A549 (cell line): ENCODE measurements around the gene RCOR2. TPM values are rescaled to one million over a fixed set of nuclear protein-coding genes. Genes with fewer than 3 reads are reported as not detected.

Source experiments
- ATAC-seq, 2 experiments: fragments of 200-7000 bp in 1 of 2; fragments of >200 bp in 1 of 2; cut with Nextera tagmentation in 1 of 2; cut with Tn5 transposase in 1 of 2; 3 replicates each; pipeline versions ENCODE4 v1.8.0 to v1.9.1; 2018 to 2020; ENCODE audit warnings: mild to moderate bottlenecking in 1 of 2, moderate library complexity in 1 of 2
- CTCF ChIA-PET: fragments of 300-600 bp; sonication (Branson Sonifier 250); formaldehyde crosslinking; extraction: SDS; loops from one replicate; lab custom pipeline; 2021; ENCODE audit warnings: antibody characterized with exemption, inconsistent platforms; lab: Yijun Ruan, JAX
- POLR2A ChIA-PET: fragments of 350-600 bp; formaldehyde crosslinking; extraction: SDS; loops from one replicate; lab custom pipeline; 2021; ENCODE audit warnings: antibody characterized with exemption, inconsistent platforms; lab: Yijun Ruan, JAX
- DNase-seq, 2 experiments: peaks; one replicate each; pipeline versions ENCODE4 v3.0.0 to v3.0.0-alpha.2; 2011 to 2016; ENCODE audit warnings: low read depth in 1 of 2, low spot score in 1 of 2
- FAIRE-seq: peaks from 2 replicates; lab custom pipeline; 2011; peaks lifted over from hg19 to GRCh38; lab: Jason Lieb, UNC
- H3K27ac ChIP-seq, 2 experiments: fragments of >200 bp; sonication (Bioruptor Twin); formaldehyde crosslinking; 3 replicates each; pipeline ENCODE4 v1.5.1; 2016 to 2017
- H3K4me1 ChIP-seq: fragments of >200 bp; sonication (Bioruptor Twin); formaldehyde crosslinking; 3 replicates; pipeline ENCODE4 v1.6.1; 2016
- H3K4me2 ChIP-seq: fragments of >200 bp; sonication (Bioruptor Twin); formaldehyde crosslinking; 3 replicates; pipeline ENCODE4 v1.6.1; 2016
- H3K4me3 ChIP-seq: fragments of >200 bp; sonication (Bioruptor Twin); formaldehyde crosslinking; 3 replicates; pipeline ENCODE4 v1.5.1; 2016
- H3K9me3 ChIP-seq: fragments of >200 bp; sonication (Bioruptor Twin); formaldehyde crosslinking; 3 replicates; pipeline ENCODE4 v1.6.1; 2016
- BHLHE40 ChIP-seq: IDR thresholded peaks from 2 replicates; pipeline ENCODE4 v1.6.1; 2012; ENCODE audit warnings: low read depth, low read length, inconsistent platforms
- CBX2 ChIP-seq: fragments of 200-600 bp; sonication (generic); IDR thresholded peaks from 2 replicates; pipeline ENCODE4 v1.6.1; 2016; ENCODE audit warnings: low read depth, mild to moderate bottlenecking, borderline replicate concordance
- CBX8 ChIP-seq: fragments of 200-600 bp; sonication (generic); IDR thresholded peaks from 2 replicates; pipeline ENCODE4 v1.6.1; 2016
- CHD2 ChIP-seq: fragments of 150-350 bp; IDR thresholded peaks from 2 replicates; pipeline ENCODE4 v1.6.1; 2014; ENCODE audit warnings: low read length; ENCODE audit not compliant: partially characterized antibody
- EP300 ChIP-seq, 2 experiments: fragments of >200 bp; sonication (Bioruptor Twin); formaldehyde crosslinking; IDR thresholded peaks; 2 replicates in 1 of 2; 3 replicates in 1 of 2; pipeline ENCODE4 v1.6.1; 2016 to 2017
- ESRRA ChIP-seq: fragments of 150-350 bp; IDR thresholded peaks from 2 replicates; pipeline ENCODE4 v1.6.1; 2014; ENCODE audit warnings: mild to moderate bottlenecking, low read length, borderline replicate concordance
- FOSL2 ChIP-seq, 2 experiments: fragments of 450-650 bp in 1 of 2; fragments of >200 bp in 1 of 2; sonication (Bioruptor Twin) in 1 of 2; formaldehyde crosslinking; IDR thresholded peaks; 2 replicates each; pipeline versions ENCODE4 v1.5.0 to v1.6.1; 2016 to 2020; ENCODE audit warnings: mild to moderate bottlenecking in 1 of 2, moderate library complexity in 1 of 2
- GATA3 ChIP-seq: IDR thresholded peaks from 2 replicates; pipeline ENCODE4 v1.6.1; 2012; ENCODE audit warnings: borderline replicate concordance
- JUNB ChIP-seq: fragments of >200 bp; sonication (Bioruptor Twin); formaldehyde crosslinking; IDR thresholded peaks from 2 replicates; pipeline ENCODE4 v1.6.1; 2016
- MAFK ChIP-seq: fragments of 450-650 bp; IDR thresholded peaks from 2 replicates; pipeline ENCODE4 v1.6.1; 2014; ENCODE audit not compliant: partially characterized antibody
- MYC ChIP-seq: IDR thresholded peaks from 2 replicates; pipeline ENCODE4 v1.6.1; 2012; ENCODE audit warnings: mild to moderate bottlenecking, inconsistent platforms, low read length, improper control_type of control experiment, borderline replicate concordance
- POLR2AphosphoS2 ChIP-seq: conservative IDR thresholded peaks from 2 replicates; pipeline ENCODE4 v1.6.1; 2012; ENCODE audit warnings: low read length, improper control_type of control experiment, inconsistent platforms
- RNF2 ChIP-seq: fragments of 200-600 bp; sonication (generic); IDR thresholded peaks from 2 replicates; pipeline ENCODE4 v1.6.1; 2016; ENCODE audit warnings: low read depth, mild to moderate bottlenecking, antibody characterized with exemption, moderate library complexity, borderline replicate concordance
- SMC3 ChIP-seq: fragments of >200 bp; sonication (Bioruptor Twin); formaldehyde crosslinking; IDR thresholded peaks from 3 replicates; pipeline ENCODE4 v1.6.1; 2018; ENCODE audit warnings: inconsistent platforms
- SREBF2 ChIP-seq: fragments of 450-650 bp; IDR thresholded peaks from 2 replicates; pipeline ENCODE4 v1.6.1; 2014; ENCODE audit warnings: mild to moderate bottlenecking, moderate library complexity
- TFCP2L1 ChIP-seq: fragments of 250-450 bp; sonication (Bioruptor Pico); IDR thresholded peaks from 2 replicates; pipeline ENCODE4 v1.5.0; 2021; ENCODE audit warnings: mild to moderate bottlenecking
- ZFP36 ChIP-seq: fragments of 450-650 bp; IDR thresholded peaks from 2 replicates; pipeline ENCODE4 v1.6.1; 2014; ENCODE audit warnings: borderline replicate concordance; ENCODE audit not compliant: partially characterized antibody
- WGBS: methylation state at CpG from one replicate; pipeline ENCODE4 v1.1.6; 2017; ENCODE audit errors: missing lambda C conversion rate; 5-methylcytosine and 5-hydroxymethylcytosine counted together
- polyA plus RNA-seq, 4 experiments: library from polyadenylated mRNA; depleted of rRNA in 3 of 4; stranded (reverse); fragments of >200 nt; fragmentation: RNase III in 1 of 4; extraction: RNeasy Plus Mini Kit Qiagen cat#74134 plus additional on column Dnase treatment in 1 of 4; gene quantifications; 2 replicates in 3 of 4; 3 replicates in 1 of 4; pipeline ENCODE4 v1.2.3, GENCODE V29; 2011 to 2017
- TF ChIP-seq, protein P1 (sequence below): fragments of 250-450 bp; sonication (Bioruptor Pico); IDR thresholded peaks from 2 replicates; pipeline ENCODE4 v1.5.0; 2020; ENCODE audit warnings: low read depth, mild to moderate bottlenecking, moderate library complexity
- TF ChIP-seq, protein P2 (sequence below): IDR thresholded peaks from 2 replicates; pipeline ENCODE4 v1.6.1; 2012
- TF ChIP-seq, protein P3 (sequence below): fragments of >200 bp; sonication (Bioruptor Twin); formaldehyde crosslinking; IDR thresholded peaks from 2 replicates; pipeline ENCODE4 v1.6.1; 2016

Gene RCOR2
- polyA plus RNA-seq, 2 of the 4 experiments (the other 2 are of a cell fraction): 0.46 to 2.5 TPM

DNA sequence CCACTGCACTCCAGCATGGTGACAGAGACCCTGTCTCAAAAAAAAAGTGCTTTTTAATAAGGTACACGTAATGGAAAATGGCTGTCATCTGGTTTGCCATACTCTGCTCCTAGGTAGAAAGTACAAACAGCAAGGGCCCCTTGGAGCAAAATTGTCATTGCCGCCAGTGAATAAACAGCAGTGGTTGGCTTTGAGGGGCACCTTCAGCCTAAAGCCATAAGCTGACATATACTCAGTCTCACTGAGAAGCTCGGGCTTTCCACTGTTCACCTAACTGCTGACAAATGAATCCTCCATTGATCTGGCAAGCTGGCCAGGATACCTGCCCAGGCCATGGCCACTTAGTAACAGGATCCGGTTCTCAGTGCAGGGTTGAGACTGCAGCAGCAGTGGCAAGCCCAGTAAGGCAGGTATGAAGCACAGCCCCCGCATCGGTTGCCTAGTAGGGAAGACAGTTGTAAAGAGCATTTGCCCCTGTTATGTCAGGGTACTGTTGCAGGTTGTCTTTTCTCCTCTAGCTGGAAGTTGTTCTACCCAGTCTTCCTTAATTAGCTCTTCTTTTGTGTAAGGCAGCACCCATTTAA lies 39.2 kb downstream of the RCOR2 start:
- FAIRE-seq (no peak), ATAC-seq (no peak), DNase-seq (no peak)
- H3K4me3 ChIP-seq: no peak overlapping the region
- H3K4me2 ChIP-seq: no peak overlapping the region
- ChIA-PET CTCF (interaction anchor here (1.5 to 4.1 kb wide), 6 partner anchors 9 to 68 kb away, joined by 4 to 32 read pairs (median 5); partner anchors contain the start of gene MARK2), POLR2A (no interaction called here)
- H3K27ac ChIP-seq: no peak overlapping the region
- TF ChIP-seq RNF2 (no peak), JUNB (no peak), CBX8 (no peak), CHD2 (no peak), ZFP36 (no peak), MAFK (no peak)
- whole genome bisulfite sequencing: 94% methylated on average over 6 of the region's 6 CpGs
- no peaks in the 10 kb centered on the region for H3K9me3 ChIP-seq
- peaks cover 23% of the 10 kb centered on the region for H3K4me1 ChIP-seq

DNA sequence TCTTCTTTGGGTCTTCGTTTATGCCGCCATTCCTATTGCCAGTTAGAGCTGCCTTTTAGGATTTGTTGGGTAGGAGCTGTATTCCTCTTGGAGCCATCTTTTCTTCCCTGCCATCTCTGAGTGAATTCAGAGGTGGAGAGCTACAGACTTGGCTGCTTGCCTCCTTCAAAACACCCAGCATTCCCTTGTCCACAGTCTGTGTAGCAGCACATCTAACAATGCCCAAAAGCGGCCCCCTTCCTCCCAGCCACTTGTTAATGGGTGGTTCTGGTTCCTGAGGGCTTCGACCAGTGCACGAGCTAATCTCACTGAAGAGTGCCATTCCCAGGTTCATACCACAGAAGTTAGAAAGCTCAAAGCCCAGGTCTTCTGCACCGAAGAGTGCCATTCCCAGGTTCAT lies 40.3 kb downstream of the RCOR2 start:
- WGBS: 92% methylated on average over 6 of the region's 6 CpGs
- Histone ChIP-seq H3K27ac (no peak overlapping the region), H3K9me3 (no peaks in the 10 kb centered on the region), H3K4me3 (no peak overlapping the region), H3K4me2 (no peak overlapping the region), H3K4me1 (peaks cover 34% of the 10 kb centered on the region)
- DNase-seq (no peak), FAIRE-seq (no peak), ATAC-seq (no peak)
- no peak for TF ChIP-seq FOSL2 (IDR thresholded peaks at IDR 0.05)
- TF ChIP-seq FOSL2 (CRISPR knock-in tag; IDR thresholded peaks at IDR 0.05): no peak
- no peak for TF ChIP-seq GATA3
- TF ChIP-seq JUNB: no peak
- TF ChIP-seq SMC3: no peak
- no peak for TF ChIP-seq MYC
- TF ChIP-seq CBX2: no peak
- TF ChIP-seq, protein P1, sequence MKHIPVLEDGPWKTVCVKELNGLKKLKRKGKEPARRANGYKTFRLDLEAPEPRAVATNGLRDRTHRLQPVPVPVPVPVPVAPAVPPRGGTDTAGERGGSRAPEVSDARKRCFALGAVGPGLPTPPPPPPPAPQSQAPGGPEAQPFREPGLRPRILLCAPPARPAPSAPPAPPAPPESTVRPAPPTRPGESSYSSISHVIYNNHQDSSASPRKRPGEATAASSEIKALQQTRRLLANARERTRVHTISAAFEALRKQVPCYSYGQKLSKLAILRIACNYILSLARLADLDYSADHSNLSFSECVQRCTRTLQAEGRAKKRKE (CRISPR knock-in tag): no peak
- TF ChIP-seq SREBF2: no peak
- TF ChIP-seq, protein P2, sequence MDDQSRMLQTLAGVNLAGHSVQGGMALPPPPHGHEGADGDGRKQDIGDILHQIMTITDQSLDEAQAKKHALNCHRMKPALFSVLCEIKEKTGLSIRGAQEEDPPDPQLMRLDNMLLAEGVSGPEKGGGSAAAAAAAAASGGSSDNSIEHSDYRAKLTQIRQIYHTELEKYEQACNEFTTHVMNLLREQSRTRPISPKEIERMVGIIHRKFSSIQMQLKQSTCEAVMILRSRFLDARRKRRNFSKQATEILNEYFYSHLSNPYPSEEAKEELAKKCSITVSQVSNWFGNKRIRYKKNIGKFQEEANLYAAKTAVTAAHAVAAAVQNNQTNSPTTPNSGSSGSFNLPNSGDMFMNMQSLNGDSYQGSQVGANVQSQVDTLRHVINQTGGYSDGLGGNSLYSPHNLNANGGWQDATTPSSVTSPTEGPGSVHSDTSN: no peak
- TF ChIP-seq ESRRA: no peak
- no peak for TF ChIP-seq EP300 (IDR thresholded peaks at IDR 0.05)
- ChIA-PET CTCF (interaction anchor here (0.6 to 4.1 kb wide), 8 partner anchors 11 to 83 kb away, joined by 3 to 32 read pairs (median 4); partner anchors contain the start of gene MARK2), POLR2A (interaction anchor here (0.6 to 1.0 kb wide), 2 partner anchors 38 to 99 kb away, joined by 3 read pairs; partner anchors contain the start of gene MARK2)

DNA sequence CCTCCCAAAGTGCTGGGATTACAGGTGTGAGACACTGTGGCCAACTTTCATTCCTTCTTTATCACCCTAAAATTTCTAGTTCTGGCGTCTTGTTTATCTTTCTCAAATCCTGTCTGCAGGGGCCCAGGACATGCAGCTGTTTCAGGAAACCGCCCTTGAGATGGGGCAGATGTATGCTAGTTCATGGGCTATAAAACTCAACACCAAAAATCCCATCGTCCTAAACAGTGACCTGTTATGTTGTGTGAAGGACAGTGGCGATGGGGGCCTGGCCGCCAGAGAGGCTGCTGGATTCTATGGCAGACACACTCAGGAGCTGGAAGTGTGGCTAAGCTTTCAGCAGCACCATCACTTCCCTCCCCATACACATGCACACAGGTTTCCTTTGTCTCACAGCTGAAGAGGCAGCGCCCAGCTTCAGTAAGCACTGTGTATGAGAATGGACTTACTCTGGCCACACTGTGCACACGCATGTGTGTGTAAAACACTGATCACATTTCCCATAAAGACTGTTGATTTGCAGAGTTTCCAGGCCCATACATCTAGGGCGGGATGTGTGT lies 41.4 kb downstream of the RCOR2 start:
- peaks cover 45% of the 10 kb centered on the region for H3K4me1 ChIP-seq
- TF ChIP-seq SREBF2 (no peak), GATA3 (no peak), BHLHE40 (no peak), POLR2AphosphoS2 (no peak), TFCP2L1 (no peak), FOSL2 (IDR thresholded peaks at IDR 0.05) (no peak), FOSL2 (CRISPR knock-in tag; IDR thresholded peaks at IDR 0.05) (no peak)
- TF ChIP-seq, protein P3, sequence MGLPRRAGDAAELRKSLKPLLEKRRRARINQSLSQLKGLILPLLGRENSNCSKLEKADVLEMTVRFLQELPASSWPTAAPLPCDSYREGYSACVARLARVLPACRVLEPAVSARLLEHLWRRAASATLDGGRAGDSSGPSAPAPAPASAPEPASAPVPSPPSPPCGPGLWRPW: no peak
- no peaks in the 10 kb centered on the region for H3K9me3 ChIP-seq
- ChIA-PET POLR2A (interaction anchor here (0.7 kb wide), 1 partner anchor 63 kb away, joined by 3 read pairs; the partner anchor contains the start of gene NAA40), CTCF (interaction anchor here (0.7 to 4.1 kb wide), 7 partner anchors 10 to 70 kb away, joined by 3 to 32 read pairs (median 5); partner anchors contain the start of gene MARK2)
- no peak overlapping the region for H3K4me3 ChIP-seq
- no peak for ATAC-seq
- no peak for DNase-seq
- WGBS: 99% methylated on average over 8 of the region's 8 CpGs
- no peak overlapping the region for H3K4me2 ChIP-seq
- H3K27ac ChIP-seq: no peak overlapping the region
- FAIRE-seq: no peak
